Measurements from ENCODE around the gene DNAL1. TPM values are rescaled to one million over a fixed set of nuclear protein-coding genes. Genes with fewer than 3 reads are reported as not detected.

The DNAL1 gene
- total RNA-seq = 18.1 and 20.1 TPM in 2 replicates
- long read RNA-seq, full-length matches to known transcripts = 10 of 14 reads
- long read RNA-seq, partial matches to known transcripts = 3 of 14 reads
- long read RNA-seq, other reads (novel, unspliced or antisense) = 1 of 14 reads

GRCh38 chr14:73644531-73645247 is at the start of gene DNAL1:
Gene DNAL1, plus strand, starts transcription at chr14:73644986. Its CDS starts 54 bp downstream, at chr14:73645040.
- no peaks in the 10 kb centered on the region for H3K9me3 Mint-ChIP-seq
- no peaks in the 10 kb centered on the region for H3K27me3 Mint-ChIP-seq (ENCODE audit: low read depth)
- H3K4me1 Mint-ChIP-seq = peaks cover 22% of the 10 kb centered on the region
- H3K27ac Mint-ChIP-seq (ENCODE audit: unreplicated experiment) = peak within 1 kb of the TSS; percentile 89
- DNase-seq (ENCODE audit: low read depth, low spot score) = peak; percentile 90
- TF ChIP-seq, protein P1, sequence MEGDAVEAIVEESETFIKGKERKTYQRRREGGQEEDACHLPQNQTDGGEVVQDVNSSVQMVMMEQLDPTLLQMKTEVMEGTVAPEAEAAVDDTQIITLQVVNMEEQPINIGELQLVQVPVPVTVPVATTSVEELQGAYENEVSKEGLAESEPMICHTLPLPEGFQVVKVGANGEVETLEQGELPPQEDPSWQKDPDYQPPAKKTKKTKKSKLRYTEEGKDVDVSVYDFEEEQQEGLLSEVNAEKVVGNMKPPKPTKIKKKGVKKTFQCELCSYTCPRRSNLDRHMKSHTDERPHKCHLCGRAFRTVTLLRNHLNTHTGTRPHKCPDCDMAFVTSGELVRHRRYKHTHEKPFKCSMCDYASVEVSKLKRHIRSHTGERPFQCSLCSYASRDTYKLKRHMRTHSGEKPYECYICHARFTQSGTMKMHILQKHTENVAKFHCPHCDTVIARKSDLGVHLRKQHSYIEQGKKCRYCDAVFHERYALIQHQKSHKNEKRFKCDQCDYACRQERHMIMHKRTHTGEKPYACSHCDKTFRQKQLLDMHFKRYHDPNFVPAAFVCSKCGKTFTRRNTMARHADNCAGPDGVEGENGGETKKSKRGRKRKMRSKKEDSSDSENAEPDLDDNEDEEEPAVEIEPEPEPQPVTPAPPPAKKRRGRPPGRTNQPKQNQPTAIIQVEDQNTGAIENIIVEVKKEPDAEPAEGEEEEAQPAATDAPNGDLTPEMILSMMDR (conservative IDR thresholded peaks at IDR 0.05) = no peak
- H3K36me3 Mint-ChIP-seq (ENCODE audit: low read depth) = no peaks in the 10 kb centered on the region
- peak within 1 kb of the TSS; percentile 93 for H3K4me3 Mint-ChIP-seq

GRCh38 chr14:73599499-73599898 is 45.3 kb upstream of the DNAL1 start:
- Mint-ChIP-seq H3K4me1 (peaks cover 15% of the 10 kb centered on the region), H3K27me3 (ENCODE audit: low read depth) (no peaks in the 10 kb centered on the region), H3K9me3 (no peaks in the 10 kb centered on the region), H3K36me3 (ENCODE audit: low read depth) (no peaks in the 10 kb centered on the region), H3K27ac (ENCODE audit: unreplicated experiment) (no peak overlapping the region), H3K4me3 (no peak overlapping the region)
- no peak for DNase-seq (ENCODE audit: low read depth, low spot score)
- TF ChIP-seq, protein P1 (conservative IDR thresholded peaks at IDR 0.05) = no peak

GRCh38 chr14:73602994-73603393 is 41.8 kb upstream of the DNAL1 start:
- DNase-seq (ENCODE audit: low read depth, low spot score) = no peak
- Mint-ChIP-seq H3K4me1 (peaks cover 15% of the 10 kb centered on the region), H3K27me3 (ENCODE audit: low read depth) (no peaks in the 10 kb centered on the region), H3K27ac (ENCODE audit: unreplicated experiment) (no peak overlapping the region), H3K36me3 (ENCODE audit: low read depth) (peaks cover 5% of the 10 kb centered on the region), H3K4me3 (no peak overlapping the region), H3K9me3 (peaks cover 7% of the 10 kb centered on the region)
- TF ChIP-seq, protein P1 (conservative IDR thresholded peaks at IDR 0.05) = no peak

GRCh38 chr14:73606271-73606670 is 38.5 kb upstream of the DNAL1 start:
- Mint-ChIP-seq H3K9me3 (peaks cover 7% of the 10 kb centered on the region), H3K4me1 (peaks cover 5% of the 10 kb centered on the region), H3K27ac (ENCODE audit: unreplicated experiment) (no peak overlapping the region), H3K4me3 (no peak overlapping the region), H3K27me3 (ENCODE audit: low read depth) (no peaks in the 10 kb centered on the region), H3K36me3 (ENCODE audit: low read depth) (peaks cover 5% of the 10 kb centered on the region)
- DNase-seq (ENCODE audit: low read depth, low spot score) = no peak
- TF ChIP-seq, protein P1 (conservative IDR thresholded peaks at IDR 0.05) = no peak

DNA sequence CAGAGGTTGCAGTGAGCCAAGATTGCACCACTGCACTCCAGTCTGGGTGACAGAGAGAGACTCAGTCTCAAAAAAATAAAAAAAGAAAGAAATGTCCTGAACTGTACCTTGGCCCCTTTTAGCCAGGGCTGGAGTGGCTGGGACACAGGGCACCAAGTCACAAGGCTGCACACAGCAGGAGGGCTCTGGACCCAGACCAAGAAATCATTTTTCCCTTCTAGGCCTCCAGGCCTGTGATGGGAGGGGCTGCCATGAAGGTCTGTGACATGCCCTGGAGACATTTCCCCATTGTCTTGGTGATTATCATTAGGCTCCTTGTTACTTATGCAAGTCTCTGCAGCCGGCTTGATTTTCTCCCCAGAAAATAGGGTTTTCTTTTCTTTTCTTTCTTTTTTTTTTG is 37.5 kb upstream of the DNAL1 start:
- Mint-ChIP-seq H3K4me3 (no peak overlapping the region), H3K27me3 (ENCODE audit: low read depth) (peaks cover 3% of the 10 kb centered on the region), H3K36me3 (ENCODE audit: low read depth) (peaks cover 5% of the 10 kb centered on the region), H3K4me1 (peaks cover 5% of the 10 kb centered on the region), H3K9me3 (peaks cover 7% of the 10 kb centered on the region), H3K27ac (ENCODE audit: unreplicated experiment) (no peak overlapping the region)
- no peak for DNase-seq (ENCODE audit: low read depth, low spot score)
- TF ChIP-seq, protein P1 (conservative IDR thresholded peaks at IDR 0.05) = no peak
